HG02678 (cell line): ENCODE results near the gene KCNIP4.

ENCODE experiments used
- ATAC-seq: cut with Tn5 transposase; IDR thresholded peaks from one replicate; pipeline ENCODE4 v1.9.1; 2021; ENCODE audit warnings: mild to moderate bottlenecking, moderate library complexity; ENCODE audit not compliant: unreplicated experiment

Gene KCNIP4

DNA sequence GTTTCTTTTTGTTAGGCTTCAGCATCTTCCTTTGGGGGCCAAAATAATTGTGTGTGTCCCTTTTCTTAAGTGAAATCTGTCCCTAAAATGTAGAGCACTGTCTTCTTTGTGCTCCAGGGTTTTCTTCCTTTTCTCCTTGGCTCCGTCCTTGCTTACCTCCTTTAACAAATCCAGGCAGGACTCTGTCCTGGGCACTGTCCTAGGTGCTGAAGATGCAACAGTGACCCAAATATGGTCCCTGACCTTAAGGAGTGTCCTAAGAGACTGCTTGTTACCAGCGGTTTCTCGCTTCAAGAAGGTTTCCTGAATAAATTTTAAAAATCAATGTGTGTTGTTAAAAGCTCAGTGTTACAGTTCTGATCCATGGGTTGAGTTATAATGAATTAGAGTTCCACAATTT is 471.8 kb downstream of the KCNIP4 start:
- no peak for ATAC-seq

DNA sequence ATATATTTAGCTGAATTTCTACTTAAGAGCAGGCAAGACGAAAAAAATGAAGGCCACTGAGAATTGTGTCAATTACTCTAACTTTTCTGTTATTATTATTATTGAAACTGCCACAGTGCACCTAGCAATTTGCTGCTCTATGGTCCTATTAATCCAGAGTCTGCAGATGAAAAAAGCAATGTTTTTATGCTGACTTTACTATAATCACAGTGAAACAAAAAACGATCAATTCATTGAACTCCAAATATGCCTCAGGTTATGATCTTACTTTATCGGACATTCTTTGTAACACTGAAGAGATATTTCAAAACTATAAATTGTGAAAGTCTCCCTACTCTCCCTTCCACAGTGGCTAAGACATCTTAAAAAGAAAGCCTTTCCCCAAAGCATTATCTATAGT is 474.4 kb downstream of the KCNIP4 start:
- no peak for ATAC-seq

DNA sequence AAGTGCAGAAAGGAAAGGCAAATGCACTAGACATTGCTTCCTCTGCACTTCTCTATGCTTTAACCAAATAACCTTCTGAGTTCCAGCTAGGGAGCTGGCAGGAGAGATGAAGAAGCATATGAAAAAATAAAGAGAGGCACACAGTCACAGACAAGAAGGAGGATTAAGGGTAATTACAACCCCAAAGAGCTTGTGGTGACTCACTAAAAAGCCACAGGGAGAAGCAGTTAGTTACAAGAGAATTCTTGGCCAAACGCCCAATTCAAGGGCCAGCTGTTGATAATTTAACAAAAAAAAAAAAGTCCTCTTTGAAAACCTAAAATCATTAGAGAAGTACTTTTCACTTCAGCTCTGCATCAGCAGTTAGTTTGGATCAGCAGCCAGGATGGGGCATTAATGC is 478.0 kb downstream of the KCNIP4 start:
- no peak for ATAC-seq

DNA sequence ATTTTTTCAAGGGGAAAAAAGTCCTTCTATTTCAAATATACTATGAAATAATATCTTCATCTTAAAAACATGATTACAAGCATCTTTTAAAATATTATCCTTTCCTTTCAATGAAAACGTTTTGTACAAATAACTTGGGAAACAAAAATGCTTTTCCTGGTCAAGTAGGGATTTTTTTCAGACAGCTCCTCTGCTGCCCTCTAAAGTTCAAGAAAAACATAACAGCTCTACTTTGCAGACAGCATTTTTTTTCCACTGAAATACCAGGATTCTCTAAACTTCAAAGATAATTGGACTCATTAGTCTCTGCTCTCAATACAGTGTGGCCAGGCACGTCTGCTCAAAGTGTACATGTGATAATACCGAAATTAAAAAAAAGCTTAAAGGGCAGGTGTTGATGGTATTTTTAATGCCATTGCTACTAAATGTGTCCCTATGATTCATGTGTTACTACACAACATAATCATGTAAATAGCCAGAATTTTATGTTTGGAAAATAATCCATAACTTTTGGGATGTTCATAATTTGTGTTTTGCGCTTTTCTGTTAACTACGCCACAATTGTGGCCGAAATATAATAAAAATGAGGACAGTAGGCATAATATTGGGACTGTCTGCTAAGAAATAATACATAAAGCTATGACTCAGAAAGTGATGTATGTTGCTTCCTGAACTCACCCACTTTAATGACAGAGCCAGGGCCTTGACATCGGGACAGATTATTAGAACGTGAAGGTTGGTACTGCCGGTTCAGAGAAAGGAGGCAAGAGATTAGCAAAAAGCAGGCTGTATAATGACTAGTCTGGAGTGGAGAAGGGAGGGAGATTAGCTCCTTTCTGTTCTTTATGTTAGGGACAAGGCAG is 478.9 kb downstream of the KCNIP4 start:
- no peak for ATAC-seq

DNA sequence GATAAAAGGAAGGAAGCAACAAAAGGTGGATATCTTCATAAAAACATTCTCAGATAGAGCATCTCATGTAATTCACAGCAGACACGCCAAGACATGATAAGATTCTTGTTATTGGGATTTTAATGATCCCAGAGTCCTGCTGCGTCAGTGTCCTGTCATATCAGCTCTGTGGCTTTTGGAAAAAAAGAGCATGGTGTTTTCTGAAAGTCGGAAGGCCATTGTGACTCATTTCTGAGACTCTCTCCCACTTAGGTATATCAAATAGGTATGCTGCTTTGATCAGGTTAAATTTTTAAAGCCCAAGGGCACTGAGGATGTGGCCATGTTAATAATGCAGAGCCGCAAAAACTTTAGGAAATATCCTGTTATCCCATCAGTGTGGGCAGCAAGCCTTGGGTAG is 481.0 kb downstream of the KCNIP4 start:
- ATAC-seq = no peak

DNA sequence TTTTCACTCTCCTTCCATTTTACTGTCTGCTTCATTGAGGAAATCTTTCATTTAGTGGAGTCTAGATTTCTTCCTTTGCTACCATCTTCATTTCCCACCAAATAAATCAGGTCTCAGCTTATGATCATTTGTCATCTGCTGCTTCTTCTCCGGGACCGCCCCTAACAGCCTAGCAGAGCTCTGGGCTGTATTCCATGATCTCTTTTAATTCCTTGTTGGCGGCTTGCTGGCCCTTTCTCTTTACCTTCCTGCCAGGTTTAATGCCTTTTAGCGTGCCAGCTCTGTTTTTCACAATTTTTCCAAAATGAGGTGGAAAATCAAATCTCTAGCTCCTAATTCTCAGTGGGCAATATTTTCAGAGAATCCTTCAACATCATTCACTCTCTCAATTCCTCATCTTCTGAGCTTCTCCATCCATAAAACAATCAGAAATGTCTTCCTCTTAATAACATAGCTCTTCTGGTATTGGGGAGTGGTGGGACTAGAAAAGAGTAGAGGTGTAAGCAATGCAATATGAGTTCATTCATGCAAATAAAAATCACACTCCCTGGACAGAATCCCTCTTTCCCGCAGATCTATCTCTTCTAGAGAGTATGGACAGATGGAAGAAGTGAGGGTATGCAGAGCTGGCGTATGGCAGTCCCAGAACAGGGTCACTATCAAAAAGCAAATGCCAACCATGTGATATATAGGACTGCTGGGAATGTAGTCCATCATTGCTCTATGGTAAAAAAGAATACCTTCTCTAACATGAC is 491.3 kb downstream of the KCNIP4 start:
- no peak for ATAC-seq

DNA sequence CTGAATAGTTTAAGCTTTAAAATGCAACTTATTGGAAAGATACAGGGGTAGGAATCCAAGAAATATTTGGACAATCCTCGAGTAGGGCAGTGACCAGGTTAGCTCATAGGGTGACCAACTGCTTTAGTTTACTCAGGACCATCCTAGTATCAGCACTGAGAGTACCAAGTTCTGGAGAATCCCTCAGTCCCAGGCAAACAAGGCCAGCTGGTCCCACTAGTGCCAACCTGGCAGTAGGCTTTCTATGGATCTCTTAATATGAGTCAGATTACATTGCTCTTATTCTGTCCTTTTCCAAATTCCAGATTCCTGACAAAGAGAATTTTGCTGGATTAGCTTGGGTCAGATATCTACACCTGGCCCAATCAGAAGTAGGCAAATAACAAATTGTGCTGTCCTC is 493.7 kb downstream of the KCNIP4 start:
- ATAC-seq = no peak

DNA sequence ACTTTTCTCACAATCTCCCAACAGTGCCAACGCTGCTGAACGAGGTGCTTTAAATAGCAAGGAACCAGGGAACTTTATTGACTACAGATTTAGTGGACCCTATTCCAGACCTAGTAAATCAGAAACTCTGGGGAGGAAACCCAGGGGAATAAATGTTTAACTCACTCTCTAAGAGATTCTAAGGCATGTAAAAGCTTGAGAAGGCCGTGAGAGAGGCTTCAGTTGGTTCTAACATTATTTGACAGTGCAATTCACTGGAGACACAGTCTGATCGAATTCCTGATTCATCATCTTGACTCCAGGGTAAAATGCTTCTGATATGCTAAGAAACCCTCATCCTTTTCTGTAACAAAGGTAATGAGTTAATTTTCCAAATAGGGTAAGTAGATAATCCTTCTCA is 494.4 kb downstream of the KCNIP4 start:
- ATAC-seq = no peak

DNA sequence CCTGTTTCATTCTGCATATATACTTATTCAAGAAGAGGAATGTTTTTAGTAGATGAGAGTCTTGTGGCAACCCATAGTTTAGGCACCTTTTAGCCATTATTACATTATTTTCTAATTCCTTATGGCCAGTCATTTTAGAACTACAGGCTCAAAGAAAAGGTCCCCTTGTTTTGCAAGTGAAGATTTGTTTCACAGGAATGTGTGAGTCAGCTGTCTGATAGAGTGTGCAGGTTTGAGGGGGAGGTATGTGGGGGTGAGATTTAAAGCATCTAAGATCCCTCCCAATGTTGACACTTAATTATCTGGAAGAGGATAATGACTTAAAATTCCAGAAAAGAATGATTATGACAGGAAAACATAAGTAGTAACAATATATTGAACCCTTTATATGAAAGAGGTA is 495.6 kb downstream of the KCNIP4 start:
- ATAC-seq = no peak

DNA sequence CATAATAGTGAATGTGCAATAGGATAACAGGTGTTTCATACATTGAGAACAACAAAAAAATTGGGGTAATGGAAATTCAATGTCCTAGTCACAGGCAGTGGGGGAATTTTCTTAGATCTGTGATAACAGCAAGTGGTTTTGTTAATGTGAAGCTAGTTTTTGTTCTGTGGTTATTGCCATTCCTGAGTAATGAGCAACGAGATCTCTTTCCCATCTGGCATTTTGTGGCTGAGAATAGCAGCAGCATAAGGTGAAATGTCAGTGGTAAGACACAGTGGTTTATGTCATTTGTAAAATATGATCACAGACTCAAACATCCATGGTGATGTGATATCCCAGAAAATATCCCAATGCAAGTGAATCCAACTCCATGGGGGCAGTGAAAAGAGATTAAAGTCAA is 497.5 kb downstream of the KCNIP4 start:
- no peak for ATAC-seq

DNA sequence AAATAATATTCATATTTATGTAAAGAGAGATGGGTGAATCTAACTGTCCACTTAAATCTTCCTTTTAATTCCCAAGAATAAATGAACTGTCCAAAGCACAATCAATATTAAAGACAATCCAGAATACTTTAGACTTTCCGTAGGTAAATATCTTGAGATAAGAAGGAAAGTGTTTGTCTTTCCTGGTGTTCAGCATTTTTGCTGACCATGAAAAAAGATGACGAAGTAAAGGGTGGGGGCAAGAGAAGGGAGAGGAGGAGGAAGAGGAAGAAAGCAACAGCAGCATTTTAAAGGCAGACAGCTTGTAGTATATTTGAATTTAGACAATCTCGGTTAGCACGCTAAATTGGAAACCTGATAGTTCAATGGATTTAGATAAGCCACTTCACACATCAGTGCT is 498.2 kb downstream of the KCNIP4 start:
- ATAC-seq = no peak

DNA sequence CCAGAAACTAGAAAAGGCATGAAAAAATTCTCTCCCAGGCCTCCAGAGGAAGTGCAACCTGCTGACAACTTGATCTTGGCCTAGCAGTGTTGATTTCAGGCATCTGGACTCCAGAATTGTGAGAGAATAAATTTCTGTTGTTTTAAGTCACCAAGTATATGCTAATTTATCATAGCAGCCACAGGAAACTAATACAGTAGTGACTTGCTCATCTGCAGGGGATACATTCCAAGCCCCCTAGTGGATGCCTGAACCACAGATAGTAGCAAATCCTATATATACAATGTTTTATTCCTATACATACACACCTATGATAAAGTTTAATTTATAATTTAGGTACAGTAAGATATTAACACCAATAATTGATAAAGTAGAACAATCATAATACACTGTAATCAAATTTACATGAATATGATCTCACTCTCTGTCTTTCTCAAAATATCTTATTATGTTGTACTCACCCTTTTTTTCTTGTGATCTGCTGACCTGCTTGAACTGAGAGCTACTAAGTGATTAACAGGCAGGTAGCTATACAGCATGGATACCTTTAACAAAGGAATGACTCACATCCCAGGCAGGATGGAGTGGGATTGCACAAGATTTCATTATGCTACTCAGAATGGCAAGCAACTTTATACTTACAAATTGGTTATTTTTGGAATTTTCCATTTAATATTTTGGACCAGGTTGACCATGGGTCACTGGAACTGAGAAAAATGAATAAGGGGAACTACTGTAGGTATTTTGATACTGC is 501.1 kb downstream of the KCNIP4 start:
- ATAC-seq = no peak

DNA sequence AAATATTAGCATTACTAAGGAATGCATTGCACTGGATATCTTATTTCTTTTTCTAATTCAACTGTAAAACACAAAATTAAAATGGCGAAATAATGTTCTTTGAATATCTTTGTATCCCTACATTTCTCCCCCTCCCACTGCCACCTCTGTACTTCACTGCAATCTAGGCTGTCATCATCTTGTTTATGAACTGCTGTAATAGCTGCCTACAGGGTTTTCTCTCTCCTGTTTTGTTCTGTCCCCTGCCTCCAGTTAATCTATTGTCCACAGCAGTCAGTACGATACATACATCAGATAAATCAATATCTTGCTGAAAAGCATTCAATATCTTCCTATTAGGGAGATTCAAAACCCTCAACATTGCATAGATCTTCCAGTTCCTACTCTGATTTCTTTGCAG is 528.4 kb downstream of the KCNIP4 start:
- no peak for ATAC-seq

DNA sequence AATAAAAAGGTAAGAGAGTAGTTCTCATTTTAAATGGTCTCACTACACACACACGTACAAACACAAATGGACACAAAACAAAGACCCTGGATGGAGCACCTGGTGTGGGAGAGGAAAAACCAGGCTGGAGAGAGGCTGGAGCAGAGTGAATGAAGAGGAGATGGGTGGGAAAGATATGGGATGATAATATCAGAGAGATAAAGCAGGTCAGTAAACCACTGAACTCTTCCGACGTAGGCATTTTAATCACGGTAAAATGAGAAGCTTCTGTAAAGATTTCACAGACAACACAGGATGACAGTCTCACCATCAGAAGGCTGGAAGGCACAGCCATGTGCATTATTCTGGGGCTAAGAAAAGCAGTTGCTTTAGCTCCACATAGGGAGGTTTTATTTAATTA is 532.8 kb downstream of the KCNIP4 start:
- no peak for ATAC-seq

DNA sequence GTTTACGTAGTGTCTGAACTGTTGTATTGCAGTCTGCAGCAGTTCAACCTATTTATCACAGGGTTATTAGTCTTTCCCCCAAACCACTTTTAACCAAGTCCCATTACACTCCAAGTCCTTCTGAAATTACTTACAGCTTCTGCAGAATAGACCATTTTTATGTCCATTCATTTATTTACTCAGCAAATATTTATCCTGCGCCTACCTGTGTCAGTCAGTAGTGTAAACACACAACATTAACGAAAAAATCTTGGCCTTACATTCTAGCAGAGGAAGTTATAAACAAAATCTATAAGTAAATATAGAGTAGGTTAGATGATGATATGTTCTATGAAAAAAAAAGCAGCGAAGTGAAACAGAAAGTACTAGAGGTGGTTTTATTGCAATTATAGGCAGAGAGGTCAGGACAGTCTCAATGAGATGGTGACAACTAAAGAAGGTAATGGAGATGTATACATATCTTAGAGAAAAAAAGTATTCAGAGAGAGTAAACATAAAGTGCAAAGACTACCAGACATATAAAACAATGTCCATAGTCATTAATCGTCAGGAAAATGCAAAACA is 534.7 kb downstream of the KCNIP4 start:
- ATAC-seq = no peak

DNA sequence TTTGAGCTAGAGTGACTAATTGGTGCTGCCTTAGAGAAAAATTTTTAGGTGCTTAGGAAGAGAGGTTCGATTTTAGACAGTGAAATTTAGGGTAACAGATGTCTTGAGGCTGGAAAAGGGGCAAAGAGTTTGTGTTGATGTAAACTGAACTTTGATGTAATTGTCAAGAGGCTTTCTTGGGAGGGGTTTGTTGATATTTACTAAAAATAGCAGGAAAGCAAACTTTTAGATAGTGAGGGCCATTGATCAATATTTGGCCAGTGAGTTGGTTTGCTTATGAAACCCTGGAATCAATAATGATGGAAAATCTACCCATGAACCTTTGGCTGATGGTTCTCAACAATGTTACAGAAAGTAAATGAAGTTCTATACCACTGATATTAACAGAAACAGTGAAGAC is 537.5 kb downstream of the KCNIP4 start:
- ATAC-seq = no peak

DNA sequence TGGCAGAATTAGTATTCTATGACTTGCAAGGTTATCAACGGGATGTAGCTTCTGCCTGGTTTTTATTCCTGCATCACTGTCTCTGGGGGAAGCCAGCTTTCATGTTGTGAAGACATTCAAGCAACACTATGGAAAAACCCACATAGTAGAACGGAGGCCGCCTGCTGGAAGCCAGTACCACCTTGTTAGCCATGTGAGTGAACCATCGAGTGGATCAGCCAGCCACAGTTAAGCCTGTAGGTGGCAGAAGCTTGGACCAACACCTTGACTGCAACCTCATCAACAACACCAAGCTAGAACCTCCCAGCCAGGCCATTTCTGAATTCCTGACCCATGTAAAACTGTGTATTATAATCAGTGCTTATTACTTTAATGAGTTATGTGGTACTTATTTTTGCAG is 538.2 kb downstream of the KCNIP4 start:
- no peak for ATAC-seq

DNA sequence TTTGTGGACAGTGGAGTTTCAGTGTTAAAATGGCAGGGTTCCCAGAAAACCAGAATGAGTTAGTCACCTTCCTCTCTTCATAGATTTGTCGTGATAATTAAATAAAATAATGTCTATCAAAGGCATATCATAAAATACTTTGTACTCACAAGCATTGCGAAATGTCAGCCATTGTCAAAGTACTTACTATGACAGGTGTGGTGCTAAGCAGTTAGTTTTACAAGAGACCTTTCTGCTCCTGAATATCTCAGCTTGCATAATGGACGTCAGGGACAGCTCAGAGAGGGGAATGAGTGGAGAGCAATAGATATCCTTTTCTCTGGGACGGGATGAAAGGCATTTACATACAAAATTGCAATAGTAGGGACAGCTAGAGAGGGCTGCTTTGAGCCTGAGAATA is 560.9 kb downstream of the KCNIP4 start:
- ATAC-seq = no peak

DNA sequence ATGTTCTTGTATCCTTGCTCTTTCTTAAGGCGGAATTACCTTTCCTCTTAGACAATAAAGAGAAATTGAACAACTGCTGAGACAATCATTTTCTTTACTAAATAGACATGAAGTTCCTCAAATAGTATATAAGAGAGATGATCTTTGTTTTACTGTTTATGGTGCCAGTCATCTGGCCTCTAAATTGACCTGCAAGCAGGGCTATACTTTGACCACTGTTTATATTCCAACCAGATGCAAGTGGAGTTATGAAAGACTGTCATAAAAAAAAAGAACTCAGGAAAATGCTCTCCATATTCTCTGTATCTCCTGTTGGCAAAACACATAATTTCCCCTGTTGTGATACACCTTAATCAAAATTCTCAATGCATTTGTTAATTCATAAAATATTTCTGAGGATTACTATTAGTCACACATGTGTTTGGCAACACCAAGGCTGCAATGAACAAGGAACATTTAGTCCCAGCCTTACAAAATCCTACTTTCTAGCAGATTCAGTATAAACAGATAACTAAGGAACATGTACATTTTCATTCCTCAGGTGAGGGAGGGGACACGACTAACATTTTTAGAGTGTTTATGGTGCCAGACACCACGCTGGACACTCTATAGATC is 562.3 kb downstream of the KCNIP4 start:
- ATAC-seq = no peak

DNA sequence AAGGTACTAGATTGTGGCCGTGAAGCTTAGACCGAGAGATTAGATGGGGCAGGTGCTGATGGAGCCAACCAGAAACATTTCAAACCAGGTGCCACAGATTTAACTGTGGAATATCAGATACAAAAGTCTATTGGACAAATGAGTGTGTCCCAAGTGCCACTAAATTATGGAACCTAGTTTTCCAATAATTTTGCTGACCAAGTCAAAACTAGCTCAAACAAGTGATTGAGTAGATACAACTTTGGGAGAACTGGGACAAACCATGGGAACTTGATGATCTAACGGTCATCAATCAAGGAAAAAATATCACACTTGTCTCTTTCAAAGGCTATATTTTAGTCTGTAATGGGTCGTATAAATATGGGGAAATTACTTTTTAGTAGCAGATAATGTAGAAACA is 562.9 kb downstream of the KCNIP4 start:
- ATAC-seq = no peak

DNA sequence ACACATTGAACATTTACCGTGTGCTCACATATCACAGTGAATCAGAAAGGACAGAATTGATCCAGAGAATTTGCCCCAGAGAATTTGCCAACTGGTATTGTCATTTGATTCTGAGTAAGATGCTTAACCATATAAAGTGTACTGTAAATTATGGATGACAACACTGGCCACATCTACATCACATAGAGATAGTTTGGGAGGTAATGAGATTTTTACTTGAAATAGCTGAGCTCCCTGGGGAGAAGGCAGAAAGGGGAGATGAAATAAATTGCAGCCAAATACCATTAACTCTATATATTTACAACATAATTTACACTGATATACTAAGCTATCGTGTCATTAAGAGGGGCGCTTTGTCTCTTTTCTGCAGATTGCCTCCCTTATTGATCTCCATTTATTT is 564.0 kb downstream of the KCNIP4 start:
- no peak for ATAC-seq
